DOHH2 (cell line): ENCODE data around the gene HOXB7.

Source experiments
- H3F3A ChIP-seq: fragments of 200-600 bp; sonication (generic), shearing (Covaris generic); 2 replicates; pipeline ENCODE4 v1.6.0; 2016; ENCODE audit warnings: antibody characterized with exemption, mild to moderate bottlenecking; ENCODE audit not compliant: control insufficient read depth, insufficient read depth
- H3K27ac ChIP-seq: fragments of 200-600 bp; sonication (generic); 2 replicates; pipeline ENCODE4 v1.5.1; 2014; ENCODE audit warnings: low read depth, mild to moderate bottlenecking, low read length, moderate library complexity
- H3K27me3 ChIP-seq: fragments of 200-600 bp; sonication (generic); 2 replicates; pipeline ENCODE4 v1.6.1; 2014; ENCODE audit warnings: mild to moderate bottlenecking, low read length, mixed read lengths; ENCODE audit not compliant: control insufficient read depth
- H3K36me3 ChIP-seq: fragments of 200-600 bp; sonication (generic); 2 replicates; pipeline ENCODE4 v1.6.1; 2014; ENCODE audit warnings: mild to moderate bottlenecking, low read length, moderate library complexity, mixed read lengths; ENCODE audit not compliant: control insufficient read depth
- H3K4me1 ChIP-seq: fragments of 200-600 bp; sonication (generic); 2 replicates; pipeline ENCODE4 v1.6.1; 2014; ENCODE audit warnings: mild to moderate bottlenecking, low read length, mixed read lengths; ENCODE audit not compliant: control insufficient read depth
- H3K4me2 ChIP-seq: fragments of 200-600 bp; sonication (generic); 2 replicates; pipeline ENCODE4 v1.6.0; 2014; ENCODE audit warnings: mild to moderate bottlenecking, low read length, moderate library complexity
- H3K4me3 ChIP-seq: fragments of 200-600 bp; sonication (generic); 2 replicates; pipeline ENCODE4 v1.5.1; 2014; ENCODE audit warnings: mild to moderate bottlenecking, low read length, mixed read lengths
- H3K79me2 ChIP-seq: fragments of 200-600 bp; sonication (generic); 2 replicates; pipeline ENCODE4 v1.6.1; 2014; ENCODE audit warnings: mild to moderate bottlenecking, low read length, mixed read lengths; ENCODE audit not compliant: control insufficient read depth
- H3K9me2 ChIP-seq: fragments of 200-600 bp; sonication (generic); replicated peaks from 2 replicates; pipeline ENCODE4 v1.6.1; 2014; ENCODE audit warnings: mild to moderate bottlenecking, low read length, mixed read lengths; ENCODE audit not compliant: control insufficient read depth
- H3K9me3 ChIP-seq: fragments of 200-600 bp; sonication (generic); 2 replicates; pipeline ENCODE4 v1.6.1; 2014; ENCODE audit warnings: antibody characterized with exemption, low read length, mixed read lengths; ENCODE audit not compliant: control insufficient read depth, insufficient read depth
- H4K20me1 ChIP-seq: fragments of 200-600 bp; sonication (generic); 2 replicates; pipeline ENCODE4 v1.6.0; 2014; ENCODE audit warnings: low read depth, mild to moderate bottlenecking, antibody characterized with exemption, low read length, moderate library complexity; ENCODE audit not compliant: control insufficient read depth, insufficient read depth
- EZH2phosphoT487 ChIP-seq: fragments of 200-600 bp; sonication (generic); IDR thresholded peaks from 2 replicates; pipeline ENCODE4 v1.6.1; 2017; ENCODE audit warnings: borderline replicate concordance, mild to moderate bottlenecking, antibody characterized with exemption, low read length, moderate library complexity, mixed read lengths
- TF ChIP-seq, protein P1 (sequence below): fragments of 200-600 bp; sonication (generic); IDR thresholded peaks from one replicate; pipeline ENCODE4 v1.5.1; 2014; ENCODE audit warnings: antibody characterized with exemption, mild to moderate bottlenecking, low read depth, low read length; ENCODE audit not compliant: poor library complexity, severe bottlenecking

HOXB7 gene

GRCh38 chr17:48616717-48617470 lies 6.1 kb upstream of the HOXB7 start:
- Histone ChIP-seq H3K4me2 (no peak overlapping the region), H3K27ac (no peak overlapping the region), H3K9me3 (no peaks in the 10 kb centered on the region), H3F3A (no peaks in the 10 kb centered on the region), H3K9me2 (no peaks in the 10 kb centered on the region), H4K20me1 (no peaks in the 10 kb centered on the region), H3K4me3 (no peak overlapping the region), H3K27me3 (peaks cover 81% of the 10 kb centered on the region), H3K36me3 (no peaks in the 10 kb centered on the region), H3K4me1 (peaks cover 17% of the 10 kb centered on the region), H3K79me2 (no peaks in the 10 kb centered on the region)
- no peak for TF ChIP-seq EZH2phosphoT487
- TF ChIP-seq, protein P1, sequence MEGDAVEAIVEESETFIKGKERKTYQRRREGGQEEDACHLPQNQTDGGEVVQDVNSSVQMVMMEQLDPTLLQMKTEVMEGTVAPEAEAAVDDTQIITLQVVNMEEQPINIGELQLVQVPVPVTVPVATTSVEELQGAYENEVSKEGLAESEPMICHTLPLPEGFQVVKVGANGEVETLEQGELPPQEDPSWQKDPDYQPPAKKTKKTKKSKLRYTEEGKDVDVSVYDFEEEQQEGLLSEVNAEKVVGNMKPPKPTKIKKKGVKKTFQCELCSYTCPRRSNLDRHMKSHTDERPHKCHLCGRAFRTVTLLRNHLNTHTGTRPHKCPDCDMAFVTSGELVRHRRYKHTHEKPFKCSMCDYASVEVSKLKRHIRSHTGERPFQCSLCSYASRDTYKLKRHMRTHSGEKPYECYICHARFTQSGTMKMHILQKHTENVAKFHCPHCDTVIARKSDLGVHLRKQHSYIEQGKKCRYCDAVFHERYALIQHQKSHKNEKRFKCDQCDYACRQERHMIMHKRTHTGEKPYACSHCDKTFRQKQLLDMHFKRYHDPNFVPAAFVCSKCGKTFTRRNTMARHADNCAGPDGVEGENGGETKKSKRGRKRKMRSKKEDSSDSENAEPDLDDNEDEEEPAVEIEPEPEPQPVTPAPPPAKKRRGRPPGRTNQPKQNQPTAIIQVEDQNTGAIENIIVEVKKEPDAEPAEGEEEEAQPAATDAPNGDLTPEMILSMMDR: no peak

DNA sequence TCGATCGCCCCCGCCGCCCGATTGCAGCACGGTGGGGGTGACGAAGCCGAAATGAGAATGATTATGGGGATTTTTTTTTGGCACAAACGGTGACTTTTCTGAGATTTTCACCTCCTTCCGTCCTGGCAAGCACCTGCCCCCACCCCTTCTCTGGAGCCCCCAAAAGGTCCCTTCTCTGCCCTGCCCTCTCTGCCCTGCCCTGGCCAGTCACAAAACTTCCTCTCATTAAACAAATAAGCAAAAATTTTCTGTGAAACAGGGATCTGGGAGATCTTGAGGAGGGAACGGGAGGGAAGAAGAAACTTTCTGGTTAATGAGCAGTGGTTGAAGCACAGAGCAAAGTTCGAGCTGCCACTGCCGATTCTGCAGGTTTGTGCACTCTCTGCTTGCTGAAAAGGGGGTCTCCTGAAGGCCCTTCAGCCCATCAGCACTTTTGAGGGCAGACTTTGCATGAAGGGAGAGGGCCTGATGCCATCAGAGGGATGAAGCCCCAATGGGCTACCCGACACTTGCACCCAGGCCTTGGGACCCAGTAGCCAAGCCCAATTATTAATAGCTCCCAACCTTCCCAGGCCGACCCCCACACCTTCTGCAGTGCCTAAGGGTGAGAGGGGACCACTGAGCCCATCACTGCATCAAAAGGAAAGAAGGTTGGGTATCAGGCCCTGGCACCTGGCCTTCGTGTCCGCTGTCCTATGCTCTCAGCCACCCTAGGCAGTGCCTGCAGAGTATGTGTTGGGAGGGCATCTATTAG lies 5.3 kb upstream of the HOXB7 start:
- Histone ChIP-seq H3K36me3 (no peaks in the 10 kb centered on the region), H3K27ac (no peak overlapping the region), H3K9me2 (no peaks in the 10 kb centered on the region), H4K20me1 (no peaks in the 10 kb centered on the region), H3K4me3 (no peak overlapping the region), H3F3A (no peaks in the 10 kb centered on the region), H3K4me1 (peaks cover 21% of the 10 kb centered on the region), H3K79me2 (no peaks in the 10 kb centered on the region), H3K4me2 (no peak overlapping the region), H3K27me3 (peaks cover 82% of the 10 kb centered on the region), H3K9me3 (no peaks in the 10 kb centered on the region)
- TF ChIP-seq, protein P1: no peak
- no peak for TF ChIP-seq EZH2phosphoT487

DNA sequence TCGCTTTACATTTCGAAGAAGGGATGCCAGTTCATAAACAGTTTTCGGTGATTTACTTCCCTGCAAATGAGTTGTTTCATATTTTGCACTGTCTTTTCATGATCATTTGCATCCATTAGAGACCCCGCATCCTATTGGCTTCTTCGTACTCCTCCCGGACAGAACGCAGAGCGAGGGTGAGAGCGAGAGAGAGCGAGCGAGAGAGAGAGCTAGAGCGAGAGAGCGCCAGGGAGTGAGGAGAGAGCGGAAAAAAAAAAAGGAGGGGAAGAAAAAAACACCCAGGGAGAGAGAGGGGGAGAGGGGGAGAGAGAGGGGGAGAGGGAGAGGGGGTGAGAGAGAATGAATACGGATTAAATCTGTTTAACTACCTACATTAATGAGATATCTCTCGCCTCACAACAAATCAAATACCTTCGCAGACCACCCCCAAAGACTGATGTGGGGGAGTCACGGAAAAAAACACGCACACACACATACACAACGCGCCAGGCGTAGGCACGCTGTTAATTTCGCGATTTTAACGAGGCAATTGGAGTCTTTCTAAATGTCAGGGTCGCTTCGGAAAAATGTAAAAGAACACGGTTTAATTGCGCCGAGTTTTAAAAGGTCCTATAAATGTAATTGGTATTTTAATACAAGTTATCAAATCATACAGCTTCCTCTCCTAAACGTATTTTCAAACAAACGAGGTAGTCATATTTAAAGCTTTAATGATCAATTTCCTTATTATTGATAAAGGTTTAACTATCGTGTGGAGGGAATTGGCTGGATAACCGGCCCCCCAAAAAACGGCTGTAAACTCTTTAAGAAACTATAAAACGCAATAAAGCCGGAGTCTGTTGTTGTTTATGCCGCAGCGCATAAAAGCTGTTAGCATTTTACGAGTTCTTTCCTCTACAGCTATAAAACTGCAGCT lies 4.5 kb upstream of the HOXB7 start, which contains the start of gene HOXB8:
Gene HOXB8 (minus strand): TSS at position 246 of the 916 bp plus-strand sequence. CDS start 588 bp downstream, outside the sequence.
- Histone ChIP-seq H3K4me2 (no peak within 1 kb of the TSS), H3K27me3 (peaks cover 76% of the 10 kb centered on the region), H3K9me2 (no peaks in the 10 kb centered on the region), H3K4me3 (no peak within 1 kb of the TSS), H3K36me3 (no peaks in the 10 kb centered on the region), H3K79me2 (no peaks in the 10 kb centered on the region), H3K4me1 (peaks cover 21% of the 10 kb centered on the region), H3K27ac (no peak within 1 kb of the TSS), H4K20me1 (no peaks in the 10 kb centered on the region), H3K9me3 (no peaks in the 10 kb centered on the region), H3F3A (no peaks in the 10 kb centered on the region)
- no peak for TF ChIP-seq EZH2phosphoT487
- TF ChIP-seq, protein P1: no peak
